Stimulated activated CD8-positive, alpha-beta memory T cell treated with anti-CD3 and anti-CD28 coated beads, Interleukin-7, amount 100 ng/mL, for 24 hours (primary cell): ENCODE measurements around the gene ARSB.

Source experiments
- DNase-seq: peaks from one replicate; pipeline ENCODE4 v3.0.0-alpha.2; 2020; ENCODE audit warnings: low read depth

The ARSB gene

DNA sequence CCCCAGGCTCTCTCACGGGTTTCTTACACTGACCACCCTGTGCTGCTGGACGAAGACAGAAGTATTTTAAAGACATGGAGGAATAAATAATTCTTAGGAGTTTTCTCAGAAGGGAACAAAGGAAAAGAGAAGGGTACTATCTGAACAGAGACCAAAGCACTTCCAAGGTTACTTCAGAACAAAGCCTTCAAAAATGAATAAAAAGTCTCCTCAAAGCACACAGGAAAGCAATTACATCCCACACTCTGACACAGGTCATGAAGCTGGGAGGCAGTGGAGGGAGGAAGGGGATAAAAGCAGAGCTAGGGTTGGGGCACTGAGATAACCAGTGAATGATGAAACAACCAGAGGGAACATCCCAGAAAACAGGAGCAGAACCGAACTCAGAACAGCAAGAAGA lies 151.8 kb downstream of the ARSB start:
- no peak for DNase-seq

DNA sequence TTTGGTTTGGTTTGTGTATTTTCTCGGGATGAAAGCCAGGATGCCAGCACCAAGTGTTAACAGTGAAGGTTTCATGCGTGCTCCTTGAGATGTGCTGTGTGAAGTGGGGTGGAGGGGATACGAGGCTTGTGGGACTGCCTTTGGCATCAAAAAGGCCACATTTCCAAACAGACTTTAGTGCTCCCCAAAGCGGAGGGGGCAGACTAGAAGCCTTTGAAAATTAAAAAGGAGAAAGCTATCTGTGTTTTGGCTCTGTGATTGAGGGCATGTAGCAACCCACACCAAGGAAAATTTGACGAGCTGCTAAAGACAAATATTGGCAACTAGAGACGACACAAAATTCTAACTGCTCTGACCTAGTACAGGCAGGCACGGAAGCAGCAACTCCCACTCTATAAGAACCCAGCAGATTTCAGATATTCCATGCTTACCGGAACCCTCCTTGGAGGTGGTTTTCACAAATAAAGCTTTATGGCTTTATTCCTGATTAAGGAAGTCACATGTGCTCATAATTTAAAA lies 154.5 kb downstream of the ARSB start:
- DNase-seq: no peak

DNA sequence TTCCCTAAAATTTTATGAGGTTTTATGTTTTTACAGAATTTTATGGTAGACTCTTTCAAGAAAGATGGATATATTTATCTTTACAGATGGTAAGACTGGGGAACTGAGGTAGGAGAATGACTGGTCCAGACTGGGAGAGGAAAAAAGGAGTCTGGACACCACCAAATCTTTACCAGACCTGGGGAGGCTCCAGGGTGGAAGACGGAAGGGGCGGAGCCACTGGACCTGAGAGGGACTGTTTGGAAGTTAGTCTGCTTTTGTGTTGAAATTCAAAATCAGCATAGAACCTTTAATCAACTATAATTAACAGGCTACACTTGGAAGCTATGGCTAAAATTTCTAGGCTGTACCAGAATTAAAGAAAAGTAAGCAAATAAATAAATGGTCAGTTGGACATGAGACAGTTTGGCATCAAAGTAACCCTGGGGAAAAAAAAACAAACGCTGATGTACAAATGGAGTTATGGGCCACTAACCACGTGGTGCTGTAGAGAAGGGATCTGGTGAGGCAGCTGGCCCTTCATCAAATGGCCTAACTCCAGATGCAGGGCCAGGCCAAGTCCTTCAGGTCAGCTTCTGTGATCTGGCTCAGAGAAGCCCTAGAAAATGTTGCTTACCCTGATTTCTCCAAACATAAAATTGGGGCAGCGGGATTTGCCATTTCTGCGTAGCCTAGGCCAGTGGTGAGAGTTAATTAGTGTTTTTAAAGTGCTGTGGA lies 155.1 kb downstream of the ARSB start:
- no peak for DNase-seq

DNA sequence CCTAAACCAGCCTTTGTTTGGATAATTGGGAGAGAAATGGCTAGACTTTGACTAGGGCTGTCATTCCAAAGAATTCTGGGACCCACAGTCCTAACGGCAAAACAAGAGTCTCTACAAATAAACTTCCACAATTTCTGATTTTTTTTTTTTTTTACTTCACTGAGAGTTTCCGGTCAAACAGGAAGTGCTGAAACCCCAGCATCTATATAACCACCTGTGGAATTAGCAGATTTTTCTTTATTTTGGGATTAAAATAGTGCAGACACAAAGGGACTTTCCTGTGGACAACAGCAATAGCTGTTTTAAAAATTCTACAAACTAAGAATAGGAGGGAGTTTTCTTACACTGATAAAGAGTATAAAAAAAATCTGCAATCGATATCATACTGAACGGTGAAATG lies 157.4 kb downstream of the ARSB start:
- DNase-seq: no peak

DNA sequence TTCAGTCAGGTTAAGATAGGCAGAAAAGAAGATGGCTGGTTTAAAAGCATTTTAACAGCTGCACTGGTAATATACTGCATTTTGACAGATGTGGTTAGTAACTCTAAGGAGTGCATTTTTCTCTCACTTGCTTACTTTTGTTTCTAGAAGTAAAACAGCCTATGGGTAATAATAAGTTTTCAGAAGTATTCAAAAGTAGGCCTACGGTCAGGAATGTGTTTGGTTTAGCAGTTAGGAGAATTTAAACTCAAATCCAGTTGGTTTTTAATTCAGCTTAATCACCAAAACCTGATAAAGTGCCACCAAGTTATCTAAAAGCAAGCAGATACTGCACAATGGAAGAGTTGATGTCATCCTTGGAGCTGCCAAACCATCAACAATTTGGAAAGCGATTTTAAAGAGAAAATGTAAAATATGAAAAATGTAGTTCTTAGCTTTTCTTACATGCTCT lies 160.3 kb downstream of the ARSB start:
- no peak for DNase-seq

DNA sequence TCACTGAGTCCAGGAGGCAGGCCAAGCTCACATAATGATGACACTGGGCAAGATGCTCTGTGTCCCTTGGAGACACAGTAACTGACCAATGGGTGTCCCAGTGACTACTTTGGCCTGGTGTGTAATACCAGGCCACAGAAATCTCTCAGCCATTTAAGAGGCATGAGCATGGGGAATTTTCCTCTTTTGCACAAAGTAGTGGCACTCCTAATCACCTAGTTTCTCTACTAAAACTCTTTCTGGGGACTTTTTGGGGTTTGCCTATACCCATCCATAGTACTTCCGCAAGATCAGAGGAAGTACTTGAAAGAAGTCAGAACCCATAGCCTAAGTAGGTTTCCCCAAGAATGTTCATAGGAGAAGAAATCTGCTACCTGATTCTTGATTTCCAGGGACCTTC lies 161.9 kb downstream of the ARSB start:
- no peak for DNase-seq

DNA sequence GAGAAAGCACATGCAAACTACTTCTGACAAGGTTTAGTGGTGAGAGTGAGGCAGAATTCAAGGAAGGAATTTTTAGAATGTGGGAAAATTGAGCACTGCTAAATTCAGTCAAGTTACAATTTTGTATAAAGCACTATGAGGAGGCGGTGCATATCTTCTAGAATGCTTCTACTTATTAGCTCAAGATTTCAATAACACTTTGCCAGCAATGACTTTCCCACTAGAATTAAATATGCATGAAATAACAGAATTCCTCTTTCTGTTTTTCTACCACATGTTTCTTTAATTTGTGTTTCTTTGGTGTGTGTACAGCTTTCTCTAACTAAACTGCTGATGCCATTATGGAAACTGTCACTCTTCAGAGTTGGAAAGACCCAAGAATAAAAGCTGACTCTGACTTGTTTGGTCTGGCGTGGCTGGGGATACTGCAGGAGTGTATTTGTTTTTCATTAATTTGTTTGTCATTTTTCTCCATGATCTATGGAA lies 163.5 kb downstream of the ARSB start:
- no peak for DNase-seq

DNA sequence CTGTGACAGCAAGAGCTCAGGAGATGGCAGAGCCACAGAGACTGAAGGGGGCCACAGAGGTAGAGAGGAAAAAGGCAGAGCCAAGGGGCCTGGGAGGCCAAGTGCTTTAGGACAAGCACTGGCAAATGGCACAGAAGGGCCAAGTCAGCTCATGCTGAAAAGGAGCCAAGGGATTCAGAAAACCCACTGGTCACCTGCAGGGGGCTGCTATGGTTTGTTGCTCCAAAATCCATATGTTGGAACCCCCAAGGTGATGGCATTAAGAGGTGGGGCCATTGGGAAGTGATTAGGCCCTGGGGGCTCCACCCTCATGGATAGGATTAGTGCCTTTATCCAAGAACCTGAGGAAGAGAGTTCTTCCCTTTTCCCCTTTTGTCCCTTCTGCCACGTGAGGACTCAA lies 165.4 kb downstream of the ARSB start:
- no peak for DNase-seq

DNA sequence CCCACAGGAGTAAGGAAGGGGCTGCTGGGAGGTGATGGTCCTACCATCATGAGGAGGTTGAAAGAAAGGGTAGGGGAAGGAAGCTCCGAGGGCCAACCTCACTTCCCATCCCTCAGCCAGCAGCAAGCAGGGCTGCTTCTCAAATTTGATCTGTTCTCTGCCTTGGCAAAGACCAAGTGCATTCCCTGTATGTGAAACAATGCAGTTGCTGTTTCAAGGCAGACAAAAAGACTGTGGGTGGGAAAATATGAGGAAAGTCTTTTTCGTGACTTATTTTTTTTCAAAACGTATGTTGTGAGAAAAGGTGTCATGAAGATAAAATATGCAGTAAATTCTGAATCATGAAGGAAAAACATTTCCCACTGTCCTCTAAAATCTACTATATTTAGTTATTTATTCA lies 165.9 kb downstream of the ARSB start:
- no peak for DNase-seq

DNA sequence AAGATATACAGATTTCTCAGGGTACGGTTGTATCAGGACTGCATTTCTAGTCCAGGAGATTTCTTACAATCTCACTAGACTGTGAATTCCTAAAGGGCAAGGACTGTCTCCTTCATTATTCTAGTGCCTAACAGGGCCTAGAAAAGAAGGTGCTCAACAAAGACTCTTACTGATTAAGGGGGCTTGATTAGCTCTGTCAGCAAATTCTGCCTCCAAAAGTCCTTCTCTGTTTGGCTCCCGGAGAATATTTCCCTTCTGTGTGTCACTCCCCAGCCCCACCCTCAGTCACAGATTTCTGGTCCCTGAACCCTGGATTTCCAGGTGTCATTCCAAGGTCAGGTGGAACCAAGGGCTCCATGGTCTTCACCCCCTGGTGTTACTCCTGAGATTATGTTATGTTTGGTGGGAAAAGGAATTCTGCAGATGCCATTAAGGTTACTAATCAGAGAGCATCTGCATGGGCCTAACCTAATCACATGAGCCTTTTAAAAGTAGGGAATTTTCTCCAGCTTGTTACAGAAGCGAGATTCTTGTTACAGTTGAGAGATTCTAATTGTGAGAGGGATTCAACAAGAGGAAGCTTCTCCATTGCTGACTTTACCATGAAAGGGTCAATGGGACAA lies 168.9 kb downstream of the ARSB start:
- DNase-seq: no peak

DNA sequence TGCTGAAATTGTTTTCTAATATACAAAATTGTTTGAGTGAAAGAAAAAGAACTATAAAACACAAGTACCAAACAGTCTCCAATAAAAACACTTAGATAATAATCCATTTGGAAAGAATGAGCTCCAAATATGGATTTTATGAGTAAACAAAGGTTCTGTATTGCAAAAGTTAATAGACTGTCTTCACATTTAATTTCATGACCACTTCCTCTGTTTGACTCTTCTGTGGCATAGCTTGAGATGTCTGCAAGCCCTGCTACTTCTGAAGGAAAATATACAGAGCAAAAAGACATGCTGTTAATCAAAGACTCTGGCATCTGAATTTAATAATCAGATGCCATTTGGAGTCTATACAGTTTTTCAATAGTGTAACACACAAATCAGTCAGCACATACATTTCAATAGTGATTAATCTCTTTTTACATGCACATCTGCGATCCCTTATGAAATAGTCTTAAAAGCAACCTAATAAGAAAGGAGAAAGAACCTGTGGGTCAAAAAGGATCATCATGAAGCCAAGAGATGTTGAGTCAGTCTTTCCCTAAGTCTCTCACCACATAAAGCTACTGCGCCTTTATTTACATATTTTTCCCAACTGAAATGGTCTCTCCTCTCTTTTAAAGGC lies 171.1 kb downstream of the ARSB start:
- no peak for DNase-seq

DNA sequence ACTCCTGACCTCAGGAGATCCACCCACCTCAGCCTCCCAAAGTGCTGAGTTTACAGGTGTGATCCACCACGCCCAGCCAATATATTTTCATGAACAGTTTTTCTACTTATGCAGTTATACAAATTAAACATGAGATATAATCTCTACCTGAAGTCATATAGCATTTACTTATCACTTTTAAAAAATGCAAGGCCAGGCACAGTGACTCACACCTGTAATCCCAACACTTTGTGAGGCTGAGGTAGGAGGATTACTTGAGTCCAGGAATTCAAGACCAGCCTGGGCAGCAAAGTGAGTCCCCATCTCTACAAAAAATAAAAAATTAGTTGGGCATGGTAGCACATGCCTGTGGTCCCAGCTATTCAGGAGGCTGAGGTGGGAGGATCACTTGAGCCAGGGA lies 171.8 kb downstream of the ARSB start:
- DNase-seq: no peak

DNA sequence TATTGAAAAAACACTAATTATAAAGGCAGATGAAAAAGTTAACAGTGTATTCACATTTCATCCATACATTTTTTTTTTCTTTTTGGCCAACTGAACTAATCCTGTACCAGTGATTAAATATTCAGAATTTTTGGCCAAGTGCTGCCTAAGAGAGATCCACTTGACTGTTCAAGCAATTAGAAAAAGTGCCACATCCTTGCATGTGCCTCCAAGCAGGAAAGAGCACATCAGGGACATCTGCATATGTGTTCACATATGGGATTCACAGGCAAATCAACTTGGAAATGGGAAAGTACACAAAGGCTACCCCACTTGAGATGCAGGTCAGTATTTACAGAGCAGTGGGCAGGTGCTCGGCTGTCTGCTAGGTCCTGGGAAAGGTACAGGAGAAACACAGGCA lies 173.2 kb downstream of the ARSB start:
- no peak for DNase-seq

DNA sequence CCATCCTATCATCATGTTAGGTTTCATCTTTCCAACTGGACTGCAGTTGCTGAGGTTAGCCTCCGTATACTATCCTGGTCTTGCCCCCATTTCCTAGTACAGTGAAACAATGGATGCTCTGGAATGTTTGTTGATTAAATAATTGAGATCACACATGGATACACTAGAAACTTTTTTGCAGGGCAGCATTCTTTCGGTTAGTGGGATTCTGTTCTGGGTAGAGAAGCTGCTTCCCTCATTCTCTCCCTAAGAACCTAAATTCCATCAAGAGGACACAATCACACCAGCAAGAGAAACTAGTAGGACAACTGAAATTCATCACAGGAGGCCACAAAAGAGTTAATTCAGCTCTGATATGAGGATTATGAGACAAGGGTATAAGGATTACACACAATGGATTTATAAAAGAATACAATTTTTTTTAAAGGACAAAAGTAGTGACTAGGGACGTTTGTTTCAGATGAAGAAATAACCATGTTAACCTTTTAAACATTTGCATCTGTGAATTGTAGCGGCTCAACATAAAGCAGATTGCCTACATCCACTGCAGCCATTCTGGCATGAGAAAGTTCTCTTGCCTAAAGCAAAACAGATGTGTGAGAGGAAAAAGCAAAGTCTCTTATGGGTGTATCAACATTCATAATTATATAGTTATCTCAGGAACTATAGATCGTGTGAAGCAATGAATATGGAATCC lies 173.8 kb downstream of the ARSB start:
- DNase-seq: no peak

DNA sequence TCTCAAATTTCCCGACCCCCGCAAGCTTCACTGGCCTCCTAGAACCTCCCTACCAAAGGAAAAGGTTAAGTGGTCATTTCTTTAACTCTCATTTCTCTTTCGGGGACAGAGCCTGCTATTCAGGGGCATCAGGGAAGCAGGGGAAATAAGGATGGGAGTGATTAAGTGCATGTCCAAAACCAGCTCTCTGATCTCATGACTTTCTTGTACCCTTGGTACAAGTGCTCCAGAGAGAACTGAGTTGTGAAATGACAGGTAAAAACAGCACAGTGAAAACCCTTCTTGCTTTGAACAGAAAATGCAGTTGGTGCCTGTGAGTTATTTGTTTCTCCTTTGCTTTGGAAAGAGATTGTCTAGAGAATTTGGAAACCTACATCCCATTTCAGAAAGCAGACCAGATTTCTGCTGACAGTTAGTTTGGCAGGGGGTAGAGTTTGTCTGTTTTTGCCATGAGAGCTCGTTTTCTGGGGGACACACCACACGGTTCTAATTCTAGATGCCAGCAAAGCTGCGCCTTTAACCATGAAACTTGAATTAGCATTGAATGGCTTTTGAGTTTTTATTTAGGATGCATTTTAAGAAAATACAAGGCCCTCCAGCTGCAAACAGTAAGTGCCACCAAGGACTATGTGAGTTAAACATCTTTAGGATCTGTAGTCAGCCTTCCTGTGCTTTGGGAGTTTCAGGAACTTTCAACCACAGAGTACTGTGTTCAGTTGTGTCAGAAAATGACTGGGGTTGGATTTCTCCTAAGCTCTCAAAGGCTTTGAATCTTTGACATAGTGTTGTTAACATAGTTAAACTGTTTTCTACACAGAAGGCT lies 174.8 kb downstream of the ARSB start:
- DNase-seq: no peak

DNA sequence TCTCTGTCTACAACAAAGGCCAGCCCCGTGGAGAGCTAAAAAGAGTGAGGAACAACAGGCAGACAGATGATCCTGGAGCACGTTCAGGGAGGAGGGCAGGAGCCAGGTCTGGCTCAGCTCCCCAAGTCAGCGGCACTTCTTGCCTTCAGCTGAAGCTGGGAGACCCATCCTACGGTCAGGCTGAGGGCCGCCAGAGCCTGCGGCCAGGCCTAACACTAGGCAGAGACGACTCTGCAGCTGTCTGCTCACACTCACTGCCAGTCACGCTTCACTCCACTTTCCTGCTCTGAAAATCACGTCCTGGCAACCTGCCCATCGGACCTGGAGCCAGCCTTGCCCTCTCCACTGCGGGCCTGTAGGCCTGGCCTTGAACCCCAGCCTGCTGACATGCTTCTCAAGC lies 175.7 kb downstream of the ARSB start:
- DNase-seq: no peak

DNA sequence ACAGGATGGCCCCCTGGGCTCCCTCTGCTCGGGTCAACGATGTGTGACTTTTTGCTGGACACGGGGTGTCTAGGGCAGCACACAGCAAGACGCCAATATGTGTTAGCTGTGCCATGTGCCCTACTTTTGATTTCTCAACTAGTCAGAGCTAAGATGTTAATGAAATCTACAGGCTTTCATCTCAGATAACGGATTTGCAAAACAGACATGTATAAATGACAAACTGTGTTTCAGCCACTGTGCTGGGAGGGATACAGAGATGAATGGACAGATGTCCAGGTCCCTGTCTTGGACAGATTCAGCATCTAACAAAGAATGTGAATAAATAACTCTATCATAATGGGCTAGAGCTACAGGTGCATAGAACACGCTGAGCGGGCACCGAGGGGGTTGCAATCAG lies 176.3 kb downstream of the ARSB start:
- no peak for DNase-seq

DNA sequence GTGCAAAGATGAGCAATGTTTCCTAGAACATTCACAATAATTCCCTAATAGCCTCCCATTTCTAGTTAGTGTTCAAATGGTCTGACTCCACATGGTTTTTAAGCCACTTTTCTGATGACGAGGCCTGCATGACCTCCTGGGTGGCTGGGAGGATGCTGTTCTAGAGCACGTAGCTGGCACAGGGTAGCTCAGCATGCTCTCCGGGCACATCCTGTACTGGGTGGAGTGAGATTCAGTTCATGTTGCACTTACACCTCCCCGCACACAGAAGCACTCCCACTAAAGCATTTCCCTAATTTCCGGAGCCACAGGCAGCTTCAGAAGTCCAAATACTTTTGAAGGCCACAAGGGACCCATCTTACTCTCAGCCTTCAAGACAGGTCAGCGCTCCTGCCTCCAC lies 176.7 kb downstream of the ARSB start:
- no peak for DNase-seq

DNA sequence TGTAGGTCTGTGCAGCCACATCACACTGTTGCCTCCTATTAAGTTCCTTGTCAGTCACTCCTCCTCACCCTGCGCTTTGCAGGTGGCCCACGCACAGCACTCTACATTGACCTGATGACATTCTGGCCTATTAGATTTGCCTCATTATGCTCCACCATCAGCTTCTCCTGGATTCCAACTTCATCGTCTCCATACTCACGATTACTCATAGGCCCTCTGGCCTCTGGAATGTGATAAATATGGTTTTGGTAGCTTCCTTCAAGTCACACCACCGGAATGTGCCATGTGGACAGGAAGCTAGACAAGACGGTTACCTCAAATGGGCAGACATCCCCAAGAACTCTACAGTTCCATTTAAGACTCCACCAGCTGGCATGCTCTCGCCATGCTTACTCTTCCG lies 178.6 kb downstream of the ARSB start:
- no peak for DNase-seq

DNA sequence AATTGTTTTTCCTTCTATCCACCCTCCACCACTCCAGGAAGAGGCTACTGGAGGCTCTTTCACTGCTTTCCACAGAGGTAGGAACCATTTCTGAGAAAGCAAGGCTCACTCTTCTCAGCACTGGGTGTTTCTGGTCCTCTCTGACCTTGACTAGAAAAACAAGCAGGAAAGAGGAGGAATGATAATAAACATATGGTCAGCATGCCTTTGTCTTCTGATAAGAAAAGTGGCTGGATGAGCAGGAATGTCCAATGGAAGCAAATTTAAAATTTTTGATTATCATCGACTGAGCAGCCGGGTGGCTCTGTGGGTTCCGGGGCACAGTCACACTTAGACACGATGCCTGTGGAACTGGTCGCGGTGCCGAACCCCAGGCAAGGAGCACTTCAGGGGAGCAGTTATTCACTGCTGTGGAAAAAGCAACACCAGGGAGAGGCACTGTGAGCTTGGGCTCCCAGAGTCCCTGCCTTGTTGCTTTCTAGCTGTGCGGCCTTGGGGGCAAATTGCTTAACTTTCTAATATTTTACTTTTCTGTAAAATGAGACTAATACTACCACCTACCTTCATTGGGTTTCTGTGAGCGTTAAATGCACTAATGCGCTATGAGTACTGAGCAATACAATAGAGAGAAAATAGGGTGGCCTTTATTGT lies 179.5 kb downstream of the ARSB start:
- no peak for DNase-seq

DNA sequence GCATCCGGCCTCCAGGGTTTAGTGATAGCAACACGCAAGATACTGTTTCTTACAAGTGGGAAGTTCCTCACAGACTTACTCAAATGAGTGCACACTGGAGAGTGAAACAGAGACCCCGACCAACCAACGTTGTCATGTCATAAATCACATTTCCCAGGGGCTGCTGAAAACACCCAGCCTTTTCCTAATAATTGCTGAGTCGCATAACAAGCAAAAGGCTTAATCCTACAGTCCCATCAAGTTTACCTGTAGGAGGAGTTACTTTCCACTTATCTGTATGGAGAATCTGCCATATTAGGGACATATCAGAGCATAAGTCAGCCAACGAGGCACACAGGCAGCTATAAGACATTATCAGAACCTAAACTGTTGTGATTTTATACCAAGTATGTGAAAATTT lies 180.1 kb downstream of the ARSB start:
- DNase-seq: no peak
